Urothelium cell line (cell line): ENCODE data around the gene SSNA1.
A peak's percentile ranks its signal among the peaks of the same experiment; 100 is the strongest.

Experiments used
- DNase-seq: peaks from one replicate; pipeline ENCODE4 v3.0.0; 2011; ENCODE audit warnings: low spot score, mixed read lengths
- FAIRE-seq: peaks from 2 replicates; lab custom pipeline; 2011; peaks lifted over from hg19 to GRCh38; lab: Jason Lieb, UNC

SSNA1 gene, protein sequence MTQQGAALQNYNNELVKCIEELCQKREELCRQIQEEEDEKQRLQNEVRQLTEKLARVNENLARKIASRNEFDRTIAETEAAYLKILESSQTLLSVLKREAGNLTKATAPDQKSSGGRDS

DNA sequence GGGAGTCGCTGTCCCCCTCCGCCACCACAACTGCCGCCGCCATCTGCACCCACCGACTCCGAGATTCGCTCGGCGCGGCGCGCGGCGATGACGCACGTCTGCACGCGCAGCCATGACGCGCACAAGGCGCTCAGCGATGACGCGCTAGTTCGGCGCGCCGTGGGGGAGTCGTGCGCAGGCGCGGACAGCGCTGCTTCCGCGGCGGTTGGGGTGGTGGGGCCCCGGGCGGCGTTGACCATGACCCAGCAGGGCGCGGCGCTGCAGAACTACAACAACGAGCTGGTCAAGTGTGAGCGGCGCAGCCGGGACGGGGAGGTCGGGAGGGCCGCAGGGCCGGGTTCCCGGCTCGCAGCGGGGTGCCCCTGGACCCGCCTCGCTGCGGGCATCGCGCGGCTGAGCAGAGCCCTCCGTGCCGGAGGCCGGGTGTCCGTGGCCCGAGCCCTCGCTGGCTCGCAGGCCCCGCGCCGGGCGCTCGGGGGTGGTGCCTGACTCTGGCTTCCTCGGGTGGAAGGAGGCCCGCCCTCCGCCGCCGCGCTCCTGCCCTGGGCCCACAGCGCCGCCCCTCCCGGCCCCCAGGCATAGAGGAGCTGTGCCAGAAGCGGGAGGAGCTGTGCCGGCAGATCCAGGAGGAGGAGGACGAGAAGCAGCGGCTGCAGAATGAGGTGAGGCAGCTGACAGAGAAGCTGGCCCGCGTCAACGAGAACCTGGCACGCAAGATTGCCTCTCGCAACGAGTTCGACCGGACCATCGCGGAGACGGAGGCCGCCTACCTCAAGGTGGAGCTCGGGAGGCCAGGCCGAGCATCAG, at the start of gene SSNA1, which contains the start of gene ANAPC2:
TSS of gene SSNA1 (plus strand) at position 187 of the 807 bp plus-strand sequence. CDS start at position 238, 51 bp downstream.
TSS of gene ANAPC2 (minus strand) at position 71 of the 807 bp plus-strand sequence. CDS start at position 43, 28 bp downstream.
- FAIRE-seq (peak; percentile 99), DNase-seq (peak; percentile 94)

DNA sequence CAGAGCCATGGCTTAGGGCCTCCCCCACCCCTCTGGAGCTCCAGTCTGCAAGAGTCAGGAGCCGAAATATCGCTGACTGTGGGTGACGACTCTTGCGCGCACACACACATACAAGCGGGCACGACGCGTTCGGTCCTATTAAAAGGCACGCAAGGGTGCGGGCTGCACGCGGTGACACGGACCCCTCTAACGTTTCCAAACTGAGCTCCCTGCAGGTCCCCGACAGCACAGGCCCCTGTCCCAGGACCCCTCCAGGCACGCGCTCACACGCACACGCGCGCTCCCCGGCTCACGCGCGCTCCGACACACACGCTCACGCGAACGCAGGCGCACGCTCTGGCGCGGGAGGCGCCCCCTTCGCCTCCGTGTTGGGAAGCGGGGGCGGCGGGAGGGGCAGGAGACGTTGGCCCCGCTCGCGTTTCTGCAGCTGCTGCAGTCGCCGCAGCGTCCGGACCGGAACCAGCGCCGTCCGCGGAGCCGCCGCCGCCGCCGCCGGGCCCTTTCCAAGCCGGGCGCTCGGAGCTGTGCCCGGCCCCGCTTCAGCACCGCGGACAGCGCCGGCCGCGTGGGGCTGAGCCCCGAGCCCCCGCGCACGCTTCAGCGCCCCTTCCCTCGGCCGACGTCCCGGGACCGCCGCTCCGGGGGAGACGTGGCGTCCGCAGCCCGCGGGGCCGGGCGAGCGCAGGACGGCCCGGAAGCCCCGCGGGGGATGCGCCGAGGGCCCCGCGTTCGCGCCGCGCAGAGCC, 49.6 kb upstream of the SSNA1 start, which contains the start of gene GRIN1:
TSS of gene GRIN1 (plus strand) at position 433 of the 746 bp plus-strand sequence. CDS start 333 bp downstream, outside the sequence.
- FAIRE-seq (no peak), DNase-seq (peak; percentile 64)

GRCh38 chr9:137139468-137140150, 48.9 kb upstream of the SSNA1 start:
- FAIRE-seq (no peak), DNase-seq (no peak)

GRCh38 chr9:137140151-137141012, 48.1 kb upstream of the SSNA1 start:
- FAIRE-seq (peak; percentile 87), DNase-seq (no peak)

DNA sequence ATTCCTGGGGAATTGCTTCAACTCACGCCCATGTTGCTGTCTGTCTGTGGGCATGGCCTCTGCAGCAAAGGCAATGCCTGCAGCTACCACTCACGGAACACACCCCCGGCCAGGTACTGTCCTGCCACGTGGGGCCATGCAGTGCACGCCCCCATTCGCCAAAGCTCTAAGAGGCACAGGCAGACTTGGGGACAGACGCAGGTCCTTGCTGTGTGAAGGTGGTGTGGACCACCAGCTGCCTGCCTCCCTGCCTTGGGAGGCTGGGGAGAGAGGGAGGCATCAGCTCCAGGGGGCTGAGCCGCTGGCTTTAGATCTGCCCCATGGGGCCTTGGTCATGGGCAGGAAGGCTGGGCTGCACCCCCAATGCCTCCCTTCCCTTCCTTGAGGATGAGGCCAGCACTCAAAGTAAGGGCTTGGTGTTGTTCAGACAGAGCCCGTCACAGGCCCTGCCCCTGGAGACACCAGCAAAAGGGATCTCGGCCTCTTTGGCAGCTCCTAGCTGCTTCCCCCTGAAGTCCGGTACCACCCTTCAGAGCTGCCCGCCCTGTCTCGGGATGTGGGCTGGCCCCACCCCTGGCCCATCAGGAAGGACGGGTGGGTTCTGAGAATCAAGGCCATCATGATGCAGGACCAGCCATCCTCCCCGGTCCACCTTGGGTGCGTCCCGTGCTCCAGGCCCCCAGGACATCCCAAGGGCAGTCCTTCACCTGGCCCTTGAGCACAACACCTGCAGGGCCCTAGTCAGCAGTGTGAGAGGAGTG, 47.2 kb upstream of the SSNA1 start:
- no peak for FAIRE-seq
- no peak for DNase-seq

DNA sequence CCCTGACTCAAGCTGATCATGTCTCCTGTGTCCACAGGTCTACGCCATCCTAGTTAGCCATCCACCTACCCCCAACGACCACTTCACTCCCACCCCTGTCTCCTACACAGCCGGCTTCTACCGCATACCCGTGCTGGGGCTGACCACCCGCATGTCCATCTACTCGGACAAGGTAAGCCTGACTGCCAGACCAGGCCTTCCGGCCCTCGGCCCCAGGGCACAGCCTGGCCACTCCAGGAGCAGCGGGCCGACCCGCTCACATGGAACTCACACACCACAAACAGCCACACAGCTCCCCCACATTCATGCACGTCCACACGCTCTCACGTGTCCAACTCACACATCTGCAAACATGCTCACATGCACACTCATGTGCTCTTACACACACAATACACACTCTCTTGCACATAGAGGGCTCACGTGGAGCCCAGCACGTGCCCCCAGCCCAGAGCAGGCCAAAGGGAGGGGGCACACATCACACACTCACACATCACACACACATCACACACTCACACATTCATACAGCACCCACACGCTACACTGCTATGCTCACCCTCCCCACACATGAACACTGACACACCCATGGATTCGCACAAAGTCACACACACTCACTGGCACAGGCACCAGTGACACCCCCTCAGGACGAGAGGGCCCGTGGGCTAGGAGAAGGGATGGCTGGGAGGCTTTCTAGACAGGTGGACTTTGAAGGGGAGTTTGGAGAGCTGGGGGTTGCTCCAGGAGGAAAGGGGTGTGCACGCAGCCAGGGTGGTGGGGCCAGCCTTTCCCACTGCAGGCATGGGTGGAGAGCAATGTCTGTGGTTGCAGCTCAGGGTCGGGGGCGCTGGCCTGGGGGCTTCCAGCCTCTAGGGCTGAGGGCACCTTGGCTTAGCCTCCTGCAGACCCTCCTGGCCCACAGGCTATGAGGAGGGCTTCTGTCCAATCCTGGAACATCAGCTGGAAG, 46.2 kb upstream of the SSNA1 start:
- FAIRE-seq (no peak), DNase-seq (no peak)

- DNase-seq = no peak
- FAIRE-seq = no peak
Observed at GRCh38 chr9:137143459-137143858, 45.0 kb upstream of the SSNA1 start.

GRCh38 chr9:137145731-137146526, 42.5 kb upstream of the SSNA1 start:
- no peak for FAIRE-seq
- no peak for DNase-seq

DNA sequence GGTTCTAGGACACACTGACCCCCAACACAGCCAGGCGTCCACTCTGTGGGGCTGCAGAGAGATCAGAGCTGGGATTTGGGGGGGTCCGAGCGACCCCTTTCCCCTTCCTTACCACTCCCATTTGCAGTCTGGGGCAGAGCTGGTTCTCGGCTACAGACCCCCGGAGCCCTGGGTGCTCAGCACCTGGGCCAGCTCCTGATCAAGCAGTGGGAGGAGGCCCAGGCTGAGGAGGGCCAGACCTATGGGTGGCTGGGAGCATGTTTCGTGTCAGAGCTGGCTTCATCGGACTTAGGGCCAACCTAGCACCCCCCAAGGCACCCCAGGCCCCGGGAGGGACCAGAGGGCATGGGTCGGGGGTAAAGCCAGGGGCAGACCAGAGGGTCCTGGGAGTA, 42.0 kb upstream of the SSNA1 start:
- FAIRE-seq (peak; percentile 9), DNase-seq (no peak)

DNA sequence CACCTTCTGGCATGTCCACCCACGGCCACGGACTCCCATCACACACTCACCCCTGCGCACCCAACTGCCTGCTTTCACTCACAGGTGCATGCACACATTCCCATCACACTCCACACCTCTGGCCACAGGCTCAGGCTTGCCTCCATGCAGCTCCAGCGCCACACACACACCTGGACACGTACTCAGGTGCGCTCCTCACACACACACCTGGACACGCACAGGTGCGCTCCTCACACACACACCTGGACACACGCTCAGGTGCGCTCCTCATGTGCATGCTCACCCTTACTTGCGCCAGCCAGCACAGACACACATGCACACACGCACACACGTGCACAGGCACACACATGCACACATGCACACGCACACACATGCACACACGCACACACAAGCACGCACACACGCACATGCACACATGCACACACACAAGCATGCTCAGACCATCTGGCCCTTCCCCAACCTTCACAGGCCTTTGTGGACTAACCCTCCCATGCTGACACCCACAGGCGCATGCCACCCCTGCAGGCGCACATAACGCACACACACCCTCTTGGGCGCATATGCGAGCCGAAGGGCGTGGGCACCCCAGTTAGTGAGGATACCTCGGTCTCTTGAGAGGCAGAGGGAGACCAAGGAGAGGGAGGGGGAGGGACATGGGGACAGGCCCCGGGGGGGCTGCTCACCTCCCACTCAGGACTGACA, 41.2 kb upstream of the SSNA1 start:
- DNase-seq (no peak), FAIRE-seq (peak; percentile 50)

GRCh38 chr9:137147793-137148160, 40.7 kb upstream of the SSNA1 start:
- DNase-seq (no peak), FAIRE-seq (no peak)

GRCh38 chr9:137148242-137148641, 40.2 kb upstream of the SSNA1 start:
- no peak for FAIRE-seq

GRCh38 chr9:137148661-137149060, 39.8 kb upstream of the SSNA1 start:
- DNase-seq (no peak), FAIRE-seq (no peak)

More at GRCh38 chr9:137148242-137148641, 40.2 kb upstream of the SSNA1 start:
- no peak for DNase-seq

- no peak for FAIRE-seq
- no peak for DNase-seq
Observed at GRCh38 chr9:137149363-137149762, 39.1 kb upstream of the SSNA1 start.

DNA sequence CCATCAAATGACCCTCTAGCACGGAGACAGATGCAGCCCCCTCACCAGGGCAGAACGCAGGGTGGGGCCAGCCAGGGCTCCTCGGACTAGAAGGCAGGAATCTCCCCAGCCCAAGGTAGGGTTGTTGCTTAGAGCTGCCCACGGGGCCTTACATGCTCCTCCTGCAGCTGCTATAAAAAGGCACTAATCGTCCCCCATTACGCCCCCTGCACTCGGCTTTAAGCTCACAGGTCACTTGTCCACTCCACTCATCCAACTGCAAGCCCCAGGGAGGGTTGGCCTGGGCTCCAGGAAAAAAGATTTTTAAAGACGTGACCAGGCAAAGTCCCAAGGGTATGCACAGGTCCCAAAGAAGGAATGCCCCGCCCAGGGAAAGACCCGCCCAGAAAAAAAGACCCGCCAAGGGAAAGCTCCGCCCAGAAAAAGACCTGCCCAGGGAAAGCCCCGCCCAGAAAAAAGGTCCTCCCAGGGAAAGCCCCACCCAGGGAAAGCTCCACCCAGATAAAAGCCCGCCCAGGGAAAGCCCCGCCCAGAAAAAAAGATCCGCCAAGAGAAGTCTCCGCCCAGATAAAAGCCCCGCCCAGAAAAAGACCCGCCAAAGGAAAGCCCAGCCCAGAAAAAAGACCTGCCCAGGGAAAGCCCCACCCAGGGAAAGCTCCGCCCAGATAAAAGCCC, 38.4 kb upstream of the SSNA1 start:
- FAIRE-seq = no peak

More for the DNA sequence above, 38.4 kb upstream of the SSNA1 start:
- no peak for DNase-seq
